GM10266 (cell line): Measurements from ENCODE around the gene PYCARD.

ENCODE experiments used
- DNase-seq: peaks from one replicate; pipeline ENCODE4 v3.0.0; 2012; ENCODE audit errors: extremely low spot score
- CTCF ChIP-seq: IDR thresholded peaks from 2 replicates; pipeline ENCODE4 v1.5.1; 2012; ENCODE audit warnings: mild to moderate bottlenecking, low read depth; ENCODE audit not compliant: control insufficient read depth, insufficient read depth; ENCODE audit errors: missing control alignments

PYCARD gene

GRCh38 chr16:31213877-31214707 is 11.5 kb upstream of the PYCARD start, which contains the start of gene TRIM72:
Gene TRIM72 (plus strand): TSS chr16:31214119. CDS start chr16:31214739, 620 bp downstream.
- no peak for TF ChIP-seq CTCF
- no peak for DNase-seq

- TF ChIP-seq CTCF, result no peak
- DNase-seq, result no peak
Measured at GRCh38 chr16:31213342-31213741, 10.8 kb upstream of the PYCARD start.

GRCh38 chr16:31206776-31207175 is 4.2 kb upstream of the PYCARD start:
- TF ChIP-seq CTCF, result no peak
- no peak for DNase-seq

- DNase-seq, result no peak
- TF ChIP-seq CTCF, result no peak
Measured at GRCh38 chr16:31204871-31205666, 2.5 kb upstream of the PYCARD start.

- DNase-seq, result no peak
Measured at GRCh38 chr16:31201582-31202413, 762 bp downstream of the PYCARD start.

More at GRCh38 chr16:31201582-31202413, 762 bp downstream of the PYCARD start:
- TF ChIP-seq CTCF, result no peak
